Retinal pigment epithelial cell (primary cell): Measurements from ENCODE around the gene SETD3.

Experiments used
- DNase-seq: peaks from one replicate; pipeline ENCODE4 v3.0.0-alpha.2; 2010; ENCODE audit warnings: low read depth
- H3K4me3 ChIP-seq: 2 replicates; pipeline ENCODE4 v1.5.1; 2011; ENCODE audit warnings: mild to moderate bottlenecking, low read length, control low read depth, moderate library complexity
- CTCF ChIP-seq: conservative IDR thresholded peaks from 2 replicates; pipeline ENCODE4 v1.5.1; 2011; ENCODE audit warnings: low read depth, low read length, control low read depth, inconsistent platforms

Gene SETD3

GRCh38 chr14:99467336-99468078, 13.2 kb downstream of the SETD3 start:
- no peak for TF ChIP-seq CTCF
- H3K4me3 ChIP-seq: no peak overlapping the region
- DNase-seq: no peak

- H3K4me3 ChIP-seq: no peak overlapping the region
- DNase-seq: no peak
- TF ChIP-seq CTCF: no peak
Observed at GRCh38 chr14:99466758-99467157, 13.9 kb downstream of the SETD3 start.

DNA sequence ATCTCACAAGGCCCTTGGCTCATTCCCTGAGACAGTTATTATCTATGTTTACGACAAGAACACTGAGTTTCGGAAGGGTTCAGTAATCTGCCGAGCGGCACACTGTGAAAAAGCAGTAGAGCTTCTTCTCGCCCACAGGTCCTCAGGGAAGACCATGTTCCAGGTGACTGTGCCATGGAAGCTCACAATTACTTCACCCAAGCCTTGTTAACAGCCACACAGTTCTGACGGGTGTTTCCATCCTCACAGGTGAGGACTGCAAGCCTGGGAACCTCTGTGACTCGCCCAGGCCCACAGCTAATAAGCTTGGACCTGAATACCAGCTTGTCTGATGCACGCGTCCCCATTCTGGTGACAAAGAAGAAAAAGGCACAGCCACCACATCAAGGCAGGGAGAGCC, 15.4 kb downstream of the SETD3 start:
- H3K4me3 ChIP-seq: no peak overlapping the region
- DNase-seq: no peak
- TF ChIP-seq CTCF: no peak

- DNase-seq: no peak
- no peak overlapping the region for H3K4me3 ChIP-seq
- TF ChIP-seq CTCF: no peak
Observed at GRCh38 chr14:99463974-99464373, 16.7 kb downstream of the SETD3 start.

DNA sequence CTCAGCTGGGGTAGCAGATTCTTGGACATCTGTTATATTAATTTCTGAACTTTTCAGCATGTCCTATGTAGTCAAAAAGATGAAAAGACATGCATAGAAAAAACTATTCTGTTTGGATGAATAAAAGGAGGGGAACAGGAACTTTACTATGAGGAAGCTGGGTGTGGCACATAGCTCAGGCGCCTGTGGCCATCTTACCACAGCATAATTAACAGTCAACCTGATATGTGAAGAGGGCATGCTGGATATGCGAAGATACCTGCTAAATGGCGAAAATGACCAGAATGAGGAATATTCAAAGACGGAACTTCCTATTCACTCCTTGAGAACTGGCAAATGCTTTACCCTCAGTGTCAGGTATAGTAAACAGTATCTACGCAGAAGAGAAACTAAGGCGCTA, 18.4 kb downstream of the SETD3 start:
- DNase-seq: no peak
- no peak overlapping the region for H3K4me3 ChIP-seq
- TF ChIP-seq CTCF: no peak

GRCh38 chr14:99461411-99462085, 19.1 kb downstream of the SETD3 start:
- no peak for TF ChIP-seq CTCF
- DNase-seq: no peak
- no peak overlapping the region for H3K4me3 ChIP-seq

DNA sequence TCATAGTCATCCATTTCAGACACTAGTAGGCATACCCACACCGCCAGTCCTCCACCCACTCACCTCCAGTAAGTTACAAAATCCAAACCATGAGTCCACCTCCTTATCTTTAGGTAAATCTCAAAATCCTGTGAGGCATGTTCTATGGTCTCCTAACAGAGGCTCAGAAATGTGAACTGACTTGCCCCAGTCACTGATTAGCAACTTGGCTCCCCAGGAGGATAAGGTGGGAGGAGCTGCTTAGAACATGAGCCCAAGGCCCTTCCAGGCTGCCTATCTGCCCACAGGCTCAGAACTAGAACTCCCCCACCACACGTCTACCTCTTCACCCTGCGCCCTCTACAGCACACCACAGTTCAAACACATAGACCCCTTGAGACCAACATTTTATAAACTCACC, 19.9 kb downstream of the SETD3 start:
- H3K4me3 ChIP-seq: no peak overlapping the region
- no peak for TF ChIP-seq CTCF
- no peak for DNase-seq
